Mesendoderm (in vitro differentiated cells): Measurements from ENCODE around the gene ZNF587.

ENCODE experiments used
- DNase-seq: peaks from one replicate; pipeline ENCODE4 v3.0.0; 2013
- H2AK5ac ChIP-seq: 2 replicates; pipeline ENCODE4 v1.6.1; 2013; ENCODE audit warnings: low read length, inconsistent platforms
- H2BK120ac ChIP-seq: 2 replicates; pipeline ENCODE4 v1.6.1; 2013; ENCODE audit warnings: low read depth, mild to moderate bottlenecking, low read length, moderate library complexity, mixed read lengths
- H2BK15ac ChIP-seq: replicated peaks from 2 replicates; pipeline ENCODE4 v1.6.1; 2013; ENCODE audit warnings: low read depth, mild to moderate bottlenecking, moderate library complexity
- H2BK5ac ChIP-seq: 2 replicates; pipeline ENCODE4 v1.6.1; 2013; ENCODE audit warnings: low read length, inconsistent platforms
- H3K18ac ChIP-seq: 2 replicates; pipeline ENCODE4 v1.6.1; 2013; ENCODE audit warnings: mild to moderate bottlenecking, low read length, mixed read lengths
- H3K23ac ChIP-seq: one replicate; pipeline ENCODE4 v1.6.1; 2013; ENCODE audit warnings: low read length
- H3K27ac ChIP-seq: 2 replicates; pipeline ENCODE4 v1.5.1; 2013; ENCODE audit warnings: low read depth, mild to moderate bottlenecking, inconsistent platforms, low read length, moderate library complexity
- H3K27me3 ChIP-seq: 2 replicates; pipeline ENCODE4 v1.6.1; 2013; ENCODE audit warnings: low read length, control low read depth, mild to moderate bottlenecking, inconsistent platforms; ENCODE audit not compliant: insufficient read depth, poor library complexity
- H3K36me3 ChIP-seq: 2 replicates; pipeline ENCODE4 v1.6.1; 2013; ENCODE audit warnings: low read length, inconsistent platforms; ENCODE audit not compliant: control insufficient read depth, insufficient read depth
- H3K4ac ChIP-seq: one replicate; pipeline ENCODE4 v1.6.1; 2013; ENCODE audit warnings: low read depth, mild to moderate bottlenecking, low read length, moderate library complexity
- H3K4me1 ChIP-seq: 2 replicates; pipeline ENCODE4 v1.6.1; 2013; ENCODE audit warnings: low read depth, low read length, inconsistent platforms; ENCODE audit not compliant: control insufficient read depth
- H3K4me2 ChIP-seq: 2 replicates; pipeline ENCODE4 v1.6.1; 2013; ENCODE audit warnings: low read length
- H3K4me3 ChIP-seq: 2 replicates; pipeline ENCODE4 v1.5.1; 2013; ENCODE audit warnings: mild to moderate bottlenecking, low read length
- H3K56ac ChIP-seq: one replicate; pipeline ENCODE4 v1.6.1; 2013; ENCODE audit warnings: low read length
- H3K79me1 ChIP-seq: 2 replicates; pipeline ENCODE4 v1.6.1; 2013; ENCODE audit warnings: low read length, inconsistent platforms
- H3K79me2 ChIP-seq: 2 replicates; pipeline ENCODE4 v1.6.1; 2013; ENCODE audit warnings: mild to moderate bottlenecking, low read length; ENCODE audit not compliant: control insufficient read depth, insufficient read depth
- H3K9ac ChIP-seq: 2 replicates; pipeline ENCODE4 v1.6.1; 2013; ENCODE audit warnings: low read length, inconsistent platforms
- H4K5ac ChIP-seq: one replicate; pipeline ENCODE4 v1.6.1; 2013; ENCODE audit warnings: low read length
- H4K8ac ChIP-seq: one replicate; pipeline ENCODE4 v1.6.1; 2013; ENCODE audit warnings: low read depth, mild to moderate bottlenecking, control low read depth, low read length, moderate library complexity
- WGBS: extraction: QIAGEN DNeasy Blood & Tissue Kit; methylation state at CpG from one replicate; pipeline ENCODE4 v1.1.7; 2013; ENCODE audit warnings: low lambda C conversion rate, missing lambda C conversion rate; ENCODE audit not compliant: insufficient coverage; ENCODE audit errors: extremely low coverage; 5-methylcytosine and 5-hydroxymethylcytosine counted together

The ZNF587 gene

DNA sequence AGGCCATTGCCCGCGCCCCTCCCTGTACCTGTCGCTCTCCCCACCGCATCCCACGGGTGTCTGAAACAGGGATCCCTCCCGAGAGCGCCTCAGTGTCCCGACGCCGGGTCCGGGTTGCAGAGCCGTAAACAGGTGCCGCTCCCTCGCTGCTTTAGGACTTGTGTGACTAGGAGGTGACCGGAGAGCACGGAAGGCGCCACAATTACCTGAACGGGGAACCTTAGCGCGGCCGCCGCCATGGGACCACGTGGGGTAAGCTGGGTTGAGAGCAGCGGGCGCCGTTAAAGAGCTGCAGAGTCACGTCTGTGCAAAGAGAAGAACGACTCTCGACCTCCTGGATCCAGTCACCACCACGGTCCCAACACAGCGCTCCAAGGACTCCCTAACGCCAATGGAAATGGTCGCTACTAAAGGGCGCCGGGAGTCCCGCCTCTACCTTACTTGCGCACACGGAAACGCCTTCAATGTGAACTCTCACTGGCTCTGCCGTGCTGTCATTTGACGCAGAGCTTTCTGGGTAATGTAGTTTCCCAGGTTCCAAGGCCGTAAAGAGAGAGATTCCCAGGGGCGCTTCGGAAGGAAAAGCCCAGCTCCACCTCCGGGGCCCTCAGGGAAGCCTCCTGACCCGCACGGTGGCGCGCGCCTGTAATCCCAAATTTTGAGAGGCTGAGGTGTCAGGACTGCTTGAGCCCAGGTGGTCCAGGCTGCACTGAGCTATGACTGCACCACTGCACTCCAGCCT, 35.0 kb upstream of the ZNF587 start, which contains the start of gene ZNF552:
Gene ZNF552, minus strand, starts transcription at position 409 of the 742 bp plus-strand sequence. Its CDS starts 170 bp downstream, at position 239.
- Histone ChIP-seq H3K4me1 (peaks cover 2% of the 10 kb centered on the region), H3K18ac (peak within 1 kb of the TSS; percentile 35), H3K4ac (peak within 1 kb of the TSS; percentile 28), H3K79me2 (peaks cover 27% of the 10 kb centered on the region), H4K5ac (no peak within 1 kb of the TSS), H3K36me3 (peaks cover 1% of the 10 kb centered on the region), H3K27ac (peak within 1 kb of the TSS; percentile 42), H3K4me3 (peak within 1 kb of the TSS; percentile 87), H2BK15ac (no peak within 1 kb of the TSS), H2BK5ac (peak within 1 kb of the TSS; percentile 86), H2AK5ac (no peak within 1 kb of the TSS), H3K27me3 (no peaks in the 10 kb centered on the region), H2BK120ac (no peak within 1 kb of the TSS), H4K8ac (no peak within 1 kb of the TSS), H3K79me1 (peaks cover 6% of the 10 kb centered on the region), H3K4me2 (peak within 1 kb of the TSS; percentile 60), H3K56ac (peak within 1 kb of the TSS; percentile 98), H3K9ac (peak within 1 kb of the TSS; percentile 94), H3K23ac (no peak within 1 kb of the TSS)
- peak; percentile 99 for DNase-seq
- WGBS: no CpG with 5 or more reads among the region's 50 CpGs

DNA sequence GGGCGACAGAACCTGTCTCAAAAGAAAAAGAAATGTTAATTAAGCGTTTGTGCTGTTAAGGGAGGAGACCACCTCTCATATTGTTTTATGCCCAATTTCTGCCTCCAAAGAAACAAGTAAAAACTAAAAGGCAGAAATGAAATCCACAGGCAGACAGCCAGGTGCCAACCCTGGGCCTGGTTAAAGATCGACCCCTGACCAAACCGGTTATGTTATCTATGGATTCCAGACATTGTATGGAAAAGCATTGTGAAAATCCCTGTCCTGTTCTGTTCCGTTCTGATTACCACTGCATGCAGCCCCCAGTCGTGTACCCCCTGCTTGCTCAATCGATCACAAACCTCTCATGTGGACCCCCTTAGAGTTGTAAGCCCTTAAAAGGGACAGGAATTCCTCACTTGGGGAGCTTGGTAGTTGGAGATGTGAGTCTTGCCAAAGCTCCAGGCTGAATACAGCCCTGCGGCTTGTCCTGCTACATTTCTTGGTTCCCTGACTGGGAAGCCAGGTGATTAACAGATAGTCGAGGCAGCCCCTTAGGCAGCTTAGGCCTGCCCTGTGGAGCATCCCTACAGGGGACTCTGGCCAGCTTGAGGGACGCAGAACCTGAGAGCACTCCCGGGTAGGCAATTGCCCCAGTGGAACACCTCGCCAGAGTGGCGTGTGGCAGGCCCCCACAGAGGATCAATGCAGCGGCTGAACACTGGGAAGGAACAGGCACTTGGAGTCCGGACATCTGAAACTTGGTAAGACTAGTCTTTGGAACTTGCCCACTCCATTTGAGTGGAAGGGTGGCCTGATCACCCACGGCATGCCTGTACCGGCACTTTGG, 34.2 kb upstream of the ZNF587 start:
- H3K4me3 ChIP-seq: no peak overlapping the region
- H3K27ac ChIP-seq: peak overlapping the region; percentile 8
- no peak overlapping the region for H3K4ac ChIP-seq

DNA sequence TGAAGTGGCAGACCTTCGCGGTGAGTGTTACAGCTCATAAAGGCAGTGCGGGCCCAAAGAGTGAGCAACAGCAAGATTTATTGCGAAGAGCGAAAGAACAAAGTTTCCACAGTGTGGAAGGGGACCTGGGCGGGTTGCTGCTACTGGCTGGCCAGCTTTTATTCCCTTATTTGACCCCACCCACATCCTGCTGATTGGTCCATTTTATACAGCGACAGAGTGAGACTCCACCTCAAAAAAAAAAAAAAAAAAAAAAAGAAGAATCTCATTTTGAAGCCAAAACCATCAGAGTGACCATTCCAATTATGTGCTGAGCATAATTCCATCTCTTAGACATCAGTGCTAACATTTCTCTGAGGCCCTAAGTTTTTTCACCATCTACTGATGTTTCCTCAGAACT, 33.0 kb upstream of the ZNF587 start:
- Histone ChIP-seq H4K5ac (no peak overlapping the region), H2BK15ac (no peak overlapping the region), H3K27ac (no peak overlapping the region), H3K23ac (no peak overlapping the region), H2BK120ac (no peak overlapping the region), H3K79me1 (peaks cover 6% of the 10 kb centered on the region), H3K4me2 (no peak overlapping the region), H3K4me3 (no peak overlapping the region), H3K18ac (no peak overlapping the region), H3K36me3 (no peaks in the 10 kb centered on the region), H3K4me1 (peaks cover 2% of the 10 kb centered on the region), H3K9ac (no peak overlapping the region), H2AK5ac (no peak overlapping the region), H2BK5ac (no peak overlapping the region), H3K56ac (peak overlapping the region; percentile 9), H4K8ac (no peak overlapping the region), H3K4ac (no peak overlapping the region), H3K27me3 (no peaks in the 10 kb centered on the region), H3K79me2 (peaks cover 42% of the 10 kb centered on the region)
- WGBS: no CpG with 5 or more reads among the region's 7 CpGs
- DNase-seq: peak; percentile 45

More for the DNA sequence above, 34.2 kb upstream of the ZNF587 start:
- Histone ChIP-seq H3K79me2 (peaks cover 33% of the 10 kb centered on the region), H3K4me1 (no peaks in the 10 kb centered on the region), H3K9ac (peak overlapping the region; percentile 16), H3K36me3 (no peaks in the 10 kb centered on the region), H3K23ac (no peak overlapping the region), H2BK5ac (peak overlapping the region; percentile 57), H3K56ac (peak overlapping the region; percentile 78), H2AK5ac (no peak overlapping the region), H4K8ac (no peak overlapping the region), H2BK15ac (no peak overlapping the region), H3K79me1 (peaks cover 4% of the 10 kb centered on the region), H3K18ac (peak overlapping the region; percentile 25), H3K27me3 (no peaks in the 10 kb centered on the region), H4K5ac (no peak overlapping the region), H3K4me2 (no peak overlapping the region), H2BK120ac (no peak overlapping the region)
- DNase-seq: peak; percentile 71
- no CpG with 5 or more reads among the region's 17 CpGs for WGBS

DNA sequence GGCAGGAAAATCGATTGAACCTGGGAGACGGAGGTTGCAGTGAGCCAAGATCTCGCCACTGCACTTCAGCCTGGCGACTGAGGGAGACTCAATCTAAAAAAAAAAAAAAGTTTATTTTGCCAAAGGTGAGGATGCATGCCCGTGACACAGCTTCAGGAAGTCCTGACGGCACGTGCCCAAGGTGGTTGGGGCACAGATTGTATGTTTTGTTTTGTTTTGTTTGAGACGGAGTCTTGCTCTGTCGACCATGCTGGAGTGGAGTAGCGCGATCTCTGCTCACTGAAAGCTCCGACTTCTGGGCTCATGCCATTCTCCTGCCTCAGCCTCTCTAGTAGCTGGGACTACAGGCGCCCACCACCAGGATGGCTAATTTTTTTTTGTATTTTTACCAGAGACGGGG, 31.7 kb upstream of the ZNF587 start:
- no peak for DNase-seq
- Histone ChIP-seq H3K4me3 (no peak overlapping the region), H3K36me3 (peaks cover 2% of the 10 kb centered on the region), H4K8ac (no peak overlapping the region), H3K18ac (peak overlapping the region; percentile 2), H3K4ac (no peak overlapping the region), H3K9ac (no peak overlapping the region), H2BK120ac (no peak overlapping the region), H3K79me2 (peaks cover 43% of the 10 kb centered on the region), H3K4me1 (peaks cover 2% of the 10 kb centered on the region), H3K56ac (peak overlapping the region; percentile 30), H3K23ac (no peak overlapping the region), H3K4me2 (no peak overlapping the region), H4K5ac (no peak overlapping the region), H3K27ac (peak overlapping the region; percentile 76), H2BK15ac (no peak overlapping the region), H3K27me3 (no peaks in the 10 kb centered on the region), H2BK5ac (no peak overlapping the region), H3K79me1 (peaks cover 2% of the 10 kb centered on the region), H2AK5ac (no peak overlapping the region)
- WGBS: no CpG with 5 or more reads among the region's 14 CpGs

DNA sequence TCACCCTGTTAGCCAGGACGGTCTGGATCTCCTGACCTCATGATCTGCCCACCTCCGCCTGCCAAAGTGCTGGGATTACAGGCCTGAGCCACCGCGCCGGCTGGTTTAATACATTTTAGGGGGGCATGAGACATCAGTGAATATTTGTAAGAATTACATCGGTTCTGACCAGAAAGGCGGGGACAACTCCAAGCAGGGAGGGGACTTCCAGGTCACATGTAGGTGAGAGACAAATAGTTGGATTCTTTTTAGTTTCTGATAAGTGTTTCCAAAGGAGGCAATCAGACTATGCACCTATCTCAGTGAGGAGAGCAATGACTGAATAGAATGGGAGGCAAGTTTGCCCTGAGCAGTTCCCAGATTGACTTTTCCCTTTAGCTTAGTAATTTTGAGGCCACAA, 31.3 kb upstream of the ZNF587 start:
- H3K79me1 ChIP-seq: peaks cover 2% of the 10 kb centered on the region
- H3K4me3 ChIP-seq: no peak overlapping the region
- no peak overlapping the region for H2BK15ac ChIP-seq
- H3K4ac ChIP-seq: no peak overlapping the region
- peaks cover 2% of the 10 kb centered on the region for H3K36me3 ChIP-seq
- H3K56ac ChIP-seq: peak overlapping the region; percentile 30
- no CpG with 5 or more reads among the region's 7 CpGs for WGBS
- H3K9ac ChIP-seq: no peak overlapping the region
- H3K18ac ChIP-seq: peak overlapping the region; percentile 2
- no peak overlapping the region for H3K23ac ChIP-seq
- DNase-seq: peak; percentile 64
- peaks cover 45% of the 10 kb centered on the region for H3K79me2 ChIP-seq
- H3K27me3 ChIP-seq: no peaks in the 10 kb centered on the region
- H3K4me2 ChIP-seq: no peak overlapping the region
- no peak overlapping the region for H2AK5ac ChIP-seq
- no peak overlapping the region for H4K8ac ChIP-seq
- no peak overlapping the region for H2BK120ac ChIP-seq
- H4K5ac ChIP-seq: no peak overlapping the region
- no peak overlapping the region for H2BK5ac ChIP-seq
- H3K4me1 ChIP-seq: peaks cover 2% of the 10 kb centered on the region
- peak overlapping the region; percentile 76 for H3K27ac ChIP-seq
